HG02610 (cell line): ENCODE results near the gene GALNT15.

Source experiments
- ATAC-seq: cut with Tn5 transposase; IDR thresholded peaks from one replicate; pipeline ENCODE4 v1.9.1; 2021; ENCODE audit warnings: mild to moderate bottlenecking, moderate library complexity; ENCODE audit not compliant: unreplicated experiment

Gene GALNT15

DNA sequence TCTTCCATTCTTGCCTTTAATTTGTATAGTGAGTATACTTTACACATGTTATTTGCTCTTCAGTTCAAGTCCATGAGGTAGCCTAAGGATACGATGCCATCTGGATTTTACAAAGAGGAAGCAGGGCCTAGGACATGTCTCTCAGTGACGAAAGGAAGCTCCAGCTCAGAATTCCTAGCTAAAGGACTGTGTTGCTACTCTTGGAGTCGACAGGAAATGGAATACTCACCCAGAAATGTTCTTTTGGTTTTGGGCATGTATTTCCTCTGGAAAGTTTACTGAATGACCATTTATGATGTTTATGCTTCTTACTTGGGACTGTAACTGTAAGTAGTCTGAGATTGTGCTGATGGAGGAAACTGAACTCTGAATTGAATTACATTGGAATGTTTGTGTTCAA lies 103.0 kb downstream of the GALNT15 start:
- no peak for ATAC-seq

DNA sequence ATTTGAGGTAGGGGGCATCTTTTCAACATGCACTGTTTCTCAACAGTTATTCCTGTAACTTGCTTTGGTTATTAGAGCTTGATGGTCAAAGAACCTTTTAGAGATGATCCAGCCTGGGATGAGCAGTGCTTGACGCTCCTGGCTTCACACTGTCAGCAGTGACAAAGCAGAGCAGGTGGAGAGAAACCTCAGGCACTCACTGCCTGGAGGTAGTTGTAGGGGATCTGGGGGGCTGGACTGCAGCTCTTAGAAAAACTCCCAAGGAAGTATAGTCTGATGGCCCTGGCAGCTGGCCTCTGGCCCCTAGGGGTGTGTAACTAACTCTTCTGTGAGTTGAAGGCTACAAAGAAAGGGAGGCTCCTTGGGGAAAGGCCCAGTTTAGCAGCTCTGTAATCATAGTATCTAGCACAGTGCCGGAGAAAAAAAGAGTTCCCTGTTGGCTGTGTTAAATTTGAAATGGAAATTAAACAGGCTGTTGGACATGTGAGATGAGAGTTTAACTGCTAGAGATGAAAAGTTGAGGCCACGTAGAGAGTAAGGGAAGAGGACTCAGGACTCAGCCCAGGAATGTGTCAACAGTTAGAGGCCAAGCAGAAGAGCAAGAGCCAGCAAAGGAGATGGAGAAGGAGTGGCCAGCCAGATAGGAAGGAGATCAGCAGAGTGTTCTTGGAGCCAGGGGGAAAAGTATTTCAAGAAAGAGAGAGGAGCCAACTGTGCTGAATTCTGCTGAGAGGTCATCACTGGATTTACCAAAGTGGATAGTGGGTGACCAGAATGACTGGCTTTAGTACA lies 104.7 kb downstream of the GALNT15 start:
- ATAC-seq: no peak

DNA sequence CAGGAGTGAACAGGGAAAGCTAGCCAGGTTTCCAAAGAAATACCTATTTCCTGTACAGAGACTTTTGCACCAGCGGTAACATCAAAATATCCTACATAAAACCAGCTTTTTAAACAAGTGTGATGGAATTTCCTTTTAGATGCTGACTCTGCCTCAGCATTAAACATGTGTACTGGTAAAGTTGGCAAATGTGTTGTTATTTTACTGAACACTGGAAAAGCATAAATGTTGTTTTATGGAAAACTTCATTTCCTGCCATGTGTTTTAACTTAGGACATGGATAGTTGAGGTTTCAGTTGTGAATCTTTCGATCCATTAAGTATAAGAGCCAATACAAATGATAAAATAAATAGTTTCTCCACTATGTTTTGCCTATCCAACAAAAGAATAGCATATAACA lies 106.2 kb downstream of the GALNT15 start:
- no peak for ATAC-seq
